Measurements from ENCODE around the gene CAMK2A. TPM values are rescaled to one million over a fixed set of nuclear protein-coding genes. Genes with fewer than 3 reads are reported as not detected.

Gene CAMK2A
- total and polyA plus RNA-seq, 2 of the 4 experiments (the other 2 are of a cell fraction) = 0.18 to 0.19 TPM

GRCh38 chr5:150295172-150295634, 5.6 kb upstream of the CAMK2A start:
- POLR2A ChIA-PET (ENCODE audit: unreplicated experiment) = no interaction called here
- peak overlapping the region in 1 of 2 experiments; percentile 63; a peak in 2 of 4 replicates for H4K8ac ChIP-seq (ENCODE audit: low read depth in 2 of 2, low read length in 2 of 2)
- TF ChIP-seq FOS (IDR thresholded peaks at IDR 0.05; ENCODE audit: low read depth, low read length) (no peak; the same call in 1 of the 2 replicates), MAZ (IDR thresholded peaks at IDR 0.05; ENCODE audit: borderline replicate concordance, low read depth, low read length) (peak; percentile 66), ELK1 (IDR thresholded peaks at IDR 0.05; ENCODE audit: borderline replicate concordance, low read depth, low read length) (no peak), CTCF (conservative IDR thresholded peaks at IDR 0.05; ENCODE audit: low read depth, low read length) (no peak), BHLHE40 (IDR thresholded peaks at IDR 0.05; ENCODE audit: low read depth, low read length) (peak; percentile 73), RAD21 (IDR thresholded peaks at IDR 0.05; ENCODE audit: low read length) (no peak), CEBPB (IDR thresholded peaks at IDR 0.05; ENCODE audit: low read depth, low read length) (no peak), CHD1 (IDR thresholded peaks at IDR 0.05; ENCODE audit: low read depth, low read length) (no peak), MAFK (IDR thresholded peaks at IDR 0.05; ENCODE audit: low read depth, low read length) (peak; percentile 71), SMC3 (IDR thresholded peaks at IDR 0.05; ENCODE audit: low read depth, low read length) (no peak), NFE2L2 (IDR thresholded peaks at IDR 0.05; ENCODE audit: low read depth, low read length) (0 out of 2 replicates have a peak, but pooled peaks have one; percentile 26), USF2 (IDR thresholded peaks at IDR 0.05; ENCODE audit: low read depth, low read length) (no peak), POLR2A (IDR thresholded peaks at IDR 0.05; ENCODE audit: low read depth, low read length) (no peak), MXI1 (IDR thresholded peaks at IDR 0.05; ENCODE audit: borderline replicate concordance, low read depth, low read length) (no peak), RCOR1 (IDR thresholded peaks at IDR 0.05; ENCODE audit: insufficient replicate concordance, low read length) (no peak)

More at GRCh38 chr5:150295172-150295634, 5.6 kb upstream of the CAMK2A start:
- CTCF ChIA-PET = no interaction called here
- H3K56ac ChIP-seq (ENCODE audit: extremely low read depth, insufficient read depth, low read length) = no peak overlapping the region
- WGBS, 2 experiments (ENCODE audit: extremely low coverage in 2 of 2, insufficient read length in 1 of 2) = 24% methylated on average over 5 of the region's 10 CpGs; no CpG with 5 or more reads in 1 of the 2 experiments
- no peak overlapping the region for H3K9ac ChIP-seq (ENCODE audit: low read depth, low read length)
- peaks cover 12% of the 10 kb centered on the region; the same call in 1 of the 2 replicates for H3K36me3 ChIP-seq (ENCODE audit: control insufficient read depth, insufficient read depth, low read length)
- H3K9me1 ChIP-seq (ENCODE audit: insufficient read depth, low read length) = peaks cover 23% of the 10 kb centered on the region
- peak overlapping the region; percentile 50; the same call in 1 of the 2 replicates for H2BK20ac ChIP-seq (ENCODE audit: low read depth, low read length)
- BruUV-seq (replicated peaks) = no TSS peak
- H3K14ac ChIP-seq (replicated peaks; ENCODE audit: low read depth, low read length) = 0 out of 2 replicates have a peak overlapping the region, but pooled peaks have one; percentile 28
- H3K18ac ChIP-seq (ENCODE audit: low read depth, low read length) = no peak overlapping the region; the same call in 1 of the 2 replicates
- in situ Hi-C loops (cut with MboI; ENCODE audit: low sequenced_read_pairs) (no loop called here), dilution Hi-C loops (cut with HindIII; ENCODE audit: low sequenced_read_pairs, unreplicated experiment) (no loop called here), intact Hi-C loops (cut with micrococcal nuclease) (loop anchor here (1.0 kb wide), 1 partner anchor 39 kb away; no protein-coding TSS in a partner anchor)
- no peaks in the 10 kb centered on the region for H3K27me3 ChIP-seq (ENCODE audit: control insufficient read depth, insufficient read depth, low read length)
- 0 out of 2 replicates have a peak overlapping the region, but pooled peaks have one; percentile 6 for H4K5ac ChIP-seq (ENCODE audit: low read depth, low read length)
- H3K9me3 ChIP-seq (ENCODE audit: control insufficient read depth, insufficient read depth, low read length) = no peaks in the 10 kb centered on the region
- H3K23ac ChIP-seq (ENCODE audit: low read depth, low read length) = no peak overlapping the region
- peak overlapping the region; percentile 72 for H3K4ac ChIP-seq (ENCODE audit: low read depth, low read length)
- peaks cover 8% of the 10 kb centered on the region; the same call in 1 of the 2 replicates for H4K20me1 ChIP-seq (ENCODE audit: insufficient read depth, low read length)
- no peak overlapping the region for H2BK15ac ChIP-seq (ENCODE audit: low read depth, low read length)
- peak overlapping the region; percentile 79 for H2AK5ac ChIP-seq (ENCODE audit: low read depth, low read length)
- ATAC-seq (ENCODE audit: low read depth) (peak; percentile 62), DNase-seq (peak; percentile 81)
- peak overlapping the region; percentile 90 for H2AK9ac ChIP-seq (replicated peaks; ENCODE audit: low read depth, low read length, poor library complexity)
- no peak overlapping the region; the same call in 1 of the 2 replicates for H3K4me2 ChIP-seq (ENCODE audit: low read depth, low read length)
- H3K27ac ChIP-seq (ENCODE audit: insufficient read depth, low read length) = no peak overlapping the region
- peaks cover 9 to 29% of the 10 kb centered on the region in 2 experiments; a peak in 3 of 4 replicates for H3K79me1 ChIP-seq (ENCODE audit: low read depth in 1 of 2, low read length in 2 of 2)
- peak overlapping the region; percentile 62 for H2BK120ac ChIP-seq (ENCODE audit: low read depth, low read length)
- peak overlapping the region; percentile 18 for H2BK5ac ChIP-seq (ENCODE audit: low read depth, low read length, poor library complexity, severe bottlenecking)
- peaks cover 22% of the 10 kb centered on the region for H3K4me1 ChIP-seq (ENCODE audit: control insufficient read depth, insufficient read depth, low read length)
- no peak overlapping the region for H3K4me3 ChIP-seq (ENCODE audit: insufficient read depth, low read depth, low read length)
- no peak overlapping the region for H4K91ac ChIP-seq (ENCODE audit: insufficient read depth, low read depth, low read length)
- peak overlapping the region; percentile 57 for H2AFZ ChIP-seq (replicated peaks; ENCODE audit: low read length, poor library complexity)

Data from IMR-90 (cell line).